Cerebellar cortex (tissue), 1 donor: ENCODE measurements around the gene PKN2.
"Not testable (repeated sequence)": the region's sequence is repeated elsewhere in the genome, so short reads cannot be mapped to it uniquely, and the experiment has no call there.

ENCODE experiments used
- DNase-seq: peaks from one replicate; pipeline ENCODE4 v3.0.0-alpha.2; 2015; ENCODE audit warnings: low spot score

Gene PKN2

DNA sequence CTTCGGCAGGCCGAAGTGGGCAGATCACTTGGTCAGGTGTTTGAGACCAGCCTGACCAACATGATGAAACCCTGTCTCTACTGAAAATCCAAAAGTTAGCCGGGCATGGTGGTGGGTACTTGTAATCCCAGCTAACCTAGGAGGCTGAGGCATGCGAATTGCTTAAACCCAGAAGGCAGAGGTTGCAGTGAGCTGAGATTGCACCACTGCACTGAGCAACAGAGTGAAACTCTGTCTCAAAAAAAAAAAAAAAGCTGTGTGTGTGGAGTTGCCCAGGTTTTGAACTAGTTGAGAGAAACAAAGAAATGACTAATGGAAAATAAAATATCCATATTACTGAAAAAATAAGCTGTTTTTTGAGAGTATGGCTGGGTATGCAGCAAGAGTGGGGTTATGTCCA is 107.1 kb downstream of the PKN2 start:
- DNase-seq: no peak

GRCh38 chr1:88799491-88799890 is 115.4 kb downstream of the PKN2 start:
- no peak for DNase-seq

DNA sequence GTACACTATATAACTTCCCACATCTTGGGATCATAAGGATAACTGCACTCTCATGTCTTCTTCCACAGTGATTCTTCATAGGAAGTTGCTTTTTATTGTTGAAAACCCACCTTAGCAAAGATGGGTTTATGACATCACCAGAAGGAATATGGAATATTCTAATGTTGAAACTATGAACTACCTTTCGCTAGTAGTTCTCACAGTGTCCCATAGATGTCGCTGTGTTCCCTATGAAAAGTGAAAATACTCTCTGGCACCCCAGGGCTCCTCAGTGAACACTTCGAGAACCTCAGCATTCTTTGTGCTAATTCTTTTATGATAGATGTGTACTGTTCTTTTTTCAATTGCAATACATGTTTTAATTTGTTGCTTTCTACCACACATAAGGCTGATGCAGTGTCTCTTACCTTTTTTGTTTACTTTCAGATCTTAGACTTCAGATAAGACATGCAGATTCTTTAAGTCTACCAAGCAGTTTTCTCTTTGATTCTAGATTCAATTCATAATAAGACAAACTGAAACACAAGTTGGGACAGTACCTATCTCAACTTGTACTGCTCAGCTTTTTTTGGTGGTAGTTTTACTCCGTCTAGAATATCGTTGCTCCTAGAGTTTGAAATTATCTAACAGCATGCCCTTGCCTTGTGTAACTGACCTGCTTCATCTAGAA is 116.4 kb downstream of the PKN2 start:
- peak; percentile 11 for DNase-seq

- no peak for DNase-seq
Observed at GRCh38 chr1:88801575-88802208, 117.6 kb downstream of the PKN2 start.

- DNase-seq: no peak
Observed at GRCh38 chr1:88802404-88802803, 118.3 kb downstream of the PKN2 start.

- DNase-seq: no peak
Observed at GRCh38 chr1:88802950-88803349, 118.9 kb downstream of the PKN2 start.

- DNase-seq: no peak
Observed at GRCh38 chr1:88803444-88803843, 119.4 kb downstream of the PKN2 start.

DNA sequence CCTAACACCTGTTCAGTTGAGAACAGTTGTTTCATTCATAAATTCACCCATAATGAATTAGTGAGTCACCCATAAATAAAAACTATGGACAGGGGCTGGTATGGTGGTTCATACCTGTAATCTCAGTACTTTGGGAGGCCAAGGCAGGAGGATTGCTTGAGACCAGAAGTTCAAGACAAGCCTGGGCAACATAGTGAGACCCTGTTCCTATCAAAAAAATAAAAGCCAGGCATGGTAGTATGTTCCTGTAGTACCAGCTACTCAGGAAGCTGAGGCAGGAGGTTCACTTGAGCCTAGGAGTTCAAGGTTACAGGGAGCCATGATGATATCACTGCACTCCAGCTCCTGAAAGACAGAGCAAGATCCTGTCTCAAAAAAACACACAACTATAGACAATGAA is 128.3 kb downstream of the PKN2 start:
- no peak for DNase-seq

- no peak for DNase-seq
Observed at GRCh38 chr1:88813471-88813870, 129.4 kb downstream of the PKN2 start.

DNA sequence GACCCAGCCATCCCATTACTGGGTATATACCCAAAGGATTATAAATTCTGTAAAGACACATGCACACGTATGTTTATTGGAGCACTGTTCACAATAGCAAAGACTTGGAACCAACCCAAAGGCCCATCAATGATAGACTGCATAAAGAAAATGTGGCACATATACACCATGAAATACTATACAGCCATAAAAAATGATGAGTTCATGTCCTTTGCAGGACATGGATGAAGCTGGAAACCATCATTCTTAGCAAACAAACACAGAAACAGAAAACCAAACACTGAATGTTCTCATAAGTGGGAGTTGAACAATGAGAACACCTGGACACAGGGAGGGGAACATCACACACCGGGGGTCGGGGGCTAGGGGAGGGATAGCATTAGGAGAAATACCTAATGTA is 135.6 kb downstream of the PKN2 start:
- DNase-seq: not testable (repeated sequence)

- DNase-seq: no peak
Observed at GRCh38 chr1:88825721-88826120, 141.6 kb downstream of the PKN2 start.

- no peak for DNase-seq
Observed at GRCh38 chr1:88847643-88848042, 163.6 kb downstream of the PKN2 start.

DNA sequence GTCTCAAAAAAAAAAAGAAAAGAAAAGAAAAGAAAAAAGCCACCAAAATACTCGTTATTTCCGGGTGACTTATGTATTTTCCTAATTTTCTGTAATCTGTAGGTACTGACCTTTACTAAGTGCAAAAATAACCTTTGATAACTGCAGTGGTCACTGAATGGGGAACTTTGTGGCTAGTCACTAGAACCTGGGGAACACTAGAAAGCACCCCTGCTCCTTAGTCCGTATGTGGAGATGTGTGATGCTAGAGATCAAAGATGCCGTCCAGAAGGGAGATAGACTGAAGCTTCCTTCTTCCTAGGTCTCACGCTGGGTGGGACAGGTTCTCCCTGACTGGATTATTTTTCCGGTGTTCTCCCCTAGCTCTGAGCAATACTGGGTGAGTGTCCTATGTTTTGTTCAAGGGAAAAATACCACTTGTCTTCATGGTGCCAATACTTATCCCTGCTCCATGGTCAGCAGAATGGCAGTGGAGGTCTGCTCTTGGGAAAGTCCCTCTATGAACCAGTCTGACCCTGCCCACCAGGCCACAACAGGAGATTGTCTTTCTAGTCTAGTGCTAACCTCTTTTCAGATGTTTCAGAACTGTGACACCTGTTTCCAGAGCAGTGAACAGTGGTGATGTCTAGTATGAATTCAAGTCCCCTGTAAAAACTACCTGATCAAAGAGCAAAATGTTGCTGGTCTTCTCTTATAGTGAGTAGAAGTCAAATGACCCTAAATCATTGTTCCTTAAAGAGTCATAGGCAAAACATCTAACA is 167.4 kb downstream of the PKN2 start:
- no peak for DNase-seq

DNA sequence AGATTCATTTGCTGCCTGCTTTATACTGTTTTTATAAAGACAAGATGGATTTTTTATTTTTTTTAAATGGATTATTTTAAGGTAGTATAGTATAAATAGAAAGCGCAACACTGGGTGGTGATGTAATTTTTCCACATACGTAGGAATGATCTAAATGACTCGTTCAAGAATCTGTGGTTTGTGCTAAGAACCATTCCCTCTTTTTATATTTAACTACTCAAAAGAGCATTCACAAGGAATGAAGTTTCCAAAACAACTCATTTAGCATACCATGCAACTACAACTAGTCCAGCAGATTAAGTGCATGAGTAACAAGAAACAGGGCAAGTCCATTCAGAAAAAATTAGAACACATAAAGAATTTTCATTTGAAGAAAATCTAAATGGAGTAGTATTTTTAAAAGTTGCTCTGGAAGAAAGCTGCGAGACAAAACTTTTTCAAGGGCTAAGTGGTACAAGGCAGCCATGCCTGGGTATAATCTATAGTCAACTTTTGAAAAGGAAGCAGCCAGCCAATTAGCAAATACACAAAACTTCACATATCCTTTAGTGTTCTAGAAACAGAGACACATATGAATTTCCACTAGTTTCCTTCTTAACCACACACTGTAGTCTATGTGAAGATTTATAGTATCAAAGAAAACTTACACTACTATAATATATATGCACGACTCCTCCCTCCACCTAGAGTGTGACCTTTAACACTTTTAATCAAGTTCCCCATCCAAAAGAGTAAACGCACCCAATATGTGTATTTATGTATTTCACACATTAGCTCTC is 183.9 kb downstream of the PKN2 start:
- DNase-seq: no peak

GRCh38 chr1:88869644-88870043 is 185.6 kb downstream of the PKN2 start:
- not testable (repeated sequence) for DNase-seq

GRCh38 chr1:88873737-88874349 is 189.8 kb downstream of the PKN2 start:
- DNase-seq: no peak

DNA sequence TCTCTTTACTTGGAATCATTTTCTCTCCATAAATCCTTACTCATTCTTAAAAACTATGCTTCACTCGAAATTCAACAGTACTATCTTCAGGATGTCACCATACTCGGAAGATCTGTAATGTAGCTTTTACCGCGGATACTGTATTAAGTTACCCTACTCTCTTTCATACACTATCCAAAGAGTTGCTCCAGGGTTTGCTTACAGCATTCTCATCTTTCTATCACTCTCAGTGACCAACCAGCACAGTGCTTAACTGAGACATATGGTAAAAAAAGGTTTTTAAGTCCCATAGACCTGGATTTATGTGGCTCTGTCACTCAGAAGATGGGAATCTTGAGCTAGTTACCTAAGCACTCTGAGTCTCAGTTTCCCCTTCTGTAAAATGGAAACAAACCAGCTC is 191.5 kb downstream of the PKN2 start:
- no peak for DNase-seq

GRCh38 chr1:88876573-88877365 is 192.7 kb downstream of the PKN2 start:
- DNase-seq: no peak

GRCh38 chr1:88877382-88877825 is 193.3 kb downstream of the PKN2 start:
- peak; percentile 50 for DNase-seq

DNA sequence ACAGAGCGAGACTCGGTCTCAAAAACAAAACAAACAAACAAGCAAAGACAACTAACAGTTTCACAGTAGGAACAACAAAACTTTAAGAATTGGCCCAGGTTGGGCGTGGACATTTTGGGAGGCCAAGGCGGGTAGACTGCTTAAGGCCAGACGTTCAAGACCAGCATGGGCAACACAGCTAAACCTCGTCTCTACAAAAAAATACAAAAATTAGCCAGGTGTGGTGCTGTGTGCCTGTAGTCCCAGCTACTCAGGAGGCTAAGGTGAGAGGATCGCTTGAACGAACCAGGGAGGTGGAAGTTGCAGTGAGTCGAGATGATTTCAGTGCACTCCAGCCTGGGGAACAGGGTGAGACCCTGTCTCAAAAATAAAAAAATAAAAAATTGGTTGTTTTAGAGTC is 193.8 kb downstream of the PKN2 start:
- DNase-seq: no peak

- DNase-seq: no peak
Observed at GRCh38 chr1:88878731-88879130, 194.7 kb downstream of the PKN2 start.
